Measurements from ENCODE around the gene ZNF697. TPM values are rescaled to one million over a fixed set of nuclear protein-coding genes. Genes with fewer than 3 reads are reported as not detected.

The ZNF697 gene
- total RNA-seq, 1 donor from 2014 or later: 13.0 TPM

GRCh38 chr1:119656410-119656955 lies 8.4 kb upstream of the ZNF697 start:
- H3K27ac Mint-ChIP-seq: peak overlapping the region; percentile 74
- intact Hi-C loops (cut with micrococcal nuclease): loop anchor here (1.0 kb wide), 2 partner anchors 8 to 20 kb away; partner anchors contain the start of gene ZNF697
- peaks cover 6% of the 10 kb centered on the region for H3K27me3 Mint-ChIP-seq (ENCODE audit: low read depth)

GRCh38 chr1:119655154-119655553 lies 7.1 kb upstream of the ZNF697 start:
- peaks cover 13% of the 10 kb centered on the region for H3K27me3 Mint-ChIP-seq (ENCODE audit: low read depth)
- H3K36me3 Mint-ChIP-seq (ENCODE audit: low read depth): no peaks in the 10 kb centered on the region
- H3K4me3 Mint-ChIP-seq (ENCODE audit: low read depth): no peak overlapping the region
- H3K27ac Mint-ChIP-seq: no peak overlapping the region
- no peak for DNase-seq (ENCODE audit: low spot score)
- intact Hi-C loops (cut with micrococcal nuclease): no loop called here
- H3K4me1 Mint-ChIP-seq (ENCODE audit: low read depth): peaks cover 53% of the 10 kb centered on the region
- no peaks in the 10 kb centered on the region for H3K9me3 Mint-ChIP-seq

More at GRCh38 chr1:119656410-119656955, 8.4 kb upstream of the ZNF697 start:
- H3K9me3 Mint-ChIP-seq: no peaks in the 10 kb centered on the region
- H3K4me1 Mint-ChIP-seq (ENCODE audit: low read depth): peaks cover 62% of the 10 kb centered on the region
- no peak overlapping the region for H3K4me3 Mint-ChIP-seq (ENCODE audit: low read depth)
- H3K36me3 Mint-ChIP-seq (ENCODE audit: low read depth): no peaks in the 10 kb centered on the region
- no peak for DNase-seq (ENCODE audit: low spot score)

GRCh38 chr1:119653839-119654170 lies 5.7 kb upstream of the ZNF697 start:
- peaks cover 19% of the 10 kb centered on the region for H3K27me3 Mint-ChIP-seq (ENCODE audit: low read depth)
- peaks cover 45% of the 10 kb centered on the region for H3K4me1 Mint-ChIP-seq (ENCODE audit: low read depth)
- DNase-seq (ENCODE audit: low spot score): no peak
- no peak overlapping the region for H3K27ac Mint-ChIP-seq
- no peaks in the 10 kb centered on the region for H3K9me3 Mint-ChIP-seq
- intact Hi-C loops (cut with micrococcal nuclease): no loop called here
- no peaks in the 10 kb centered on the region for H3K36me3 Mint-ChIP-seq (ENCODE audit: low read depth)
- no peak overlapping the region for H3K4me3 Mint-ChIP-seq (ENCODE audit: low read depth)

- peaks cover 21% of the 10 kb centered on the region for H3K27me3 Mint-ChIP-seq (ENCODE audit: low read depth)
- H3K36me3 Mint-ChIP-seq (ENCODE audit: low read depth): no peaks in the 10 kb centered on the region
- H3K27ac Mint-ChIP-seq: no peak overlapping the region
- no peak overlapping the region for H3K4me3 Mint-ChIP-seq (ENCODE audit: low read depth)
- no peak for DNase-seq (ENCODE audit: low spot score)
- H3K4me1 Mint-ChIP-seq (ENCODE audit: low read depth): peaks cover 41% of the 10 kb centered on the region
- intact Hi-C loops (cut with micrococcal nuclease): no loop called here
- no peaks in the 10 kb centered on the region for H3K9me3 Mint-ChIP-seq
Measured at GRCh38 chr1:119653135-119653838, 5.2 kb upstream of the ZNF697 start.

- no peaks in the 10 kb centered on the region for H3K9me3 Mint-ChIP-seq
- intact Hi-C loops (cut with micrococcal nuclease): no loop called here
Measured at GRCh38 chr1:119652587-119652986, 4.5 kb upstream of the ZNF697 start.

GRCh38 chr1:119651641-119652040 lies 3.6 kb upstream of the ZNF697 start:
- H3K4me3 Mint-ChIP-seq (ENCODE audit: low read depth): no peak overlapping the region
- peaks cover 2% of the 10 kb centered on the region for H3K36me3 Mint-ChIP-seq (ENCODE audit: low read depth)
- H3K9me3 Mint-ChIP-seq: no peaks in the 10 kb centered on the region
- no peak for DNase-seq (ENCODE audit: low spot score)
- intact Hi-C loops (cut with micrococcal nuclease): no loop called here
- peaks cover 21% of the 10 kb centered on the region for H3K27me3 Mint-ChIP-seq (ENCODE audit: low read depth)
- no peak overlapping the region for H3K27ac Mint-ChIP-seq
- H3K4me1 Mint-ChIP-seq (ENCODE audit: low read depth): peaks cover 39% of the 10 kb centered on the region

More at GRCh38 chr1:119652587-119652986, 4.5 kb upstream of the ZNF697 start:
- Mint-ChIP-seq H3K4me1 (ENCODE audit: low read depth) (peaks cover 40% of the 10 kb centered on the region), H3K4me3 (ENCODE audit: low read depth) (no peak overlapping the region), H3K27ac (no peak overlapping the region), H3K27me3 (ENCODE audit: low read depth) (peaks cover 21% of the 10 kb centered on the region), H3K36me3 (ENCODE audit: low read depth) (no peaks in the 10 kb centered on the region)
- DNase-seq (ENCODE audit: low spot score): no peak

- Mint-ChIP-seq H3K27ac (no peak overlapping the region), H3K36me3 (ENCODE audit: low read depth) (peaks cover 7% of the 10 kb centered on the region), H3K4me3 (ENCODE audit: low read depth) (no peak overlapping the region), H3K9me3 (no peaks in the 10 kb centered on the region), H3K27me3 (ENCODE audit: low read depth) (peaks cover 21% of the 10 kb centered on the region), H3K4me1 (ENCODE audit: low read depth) (peaks cover 40% of the 10 kb centered on the region)
- no peak for DNase-seq (ENCODE audit: low spot score)
- intact Hi-C loops (cut with micrococcal nuclease): no loop called here
Measured at GRCh38 chr1:119651133-119651532, 3.1 kb upstream of the ZNF697 start.

GRCh38 chr1:119648620-119649004 lies 546 bp upstream of the ZNF697 start:
- Mint-ChIP-seq H3K27me3 (ENCODE audit: low read depth) (peaks cover 23% of the 10 kb centered on the region), H3K27ac (no peak overlapping the region), H3K4me1 (ENCODE audit: low read depth) (peaks cover 53% of the 10 kb centered on the region), H3K36me3 (ENCODE audit: low read depth) (peaks cover 16% of the 10 kb centered on the region), H3K9me3 (no peaks in the 10 kb centered on the region), H3K4me3 (ENCODE audit: low read depth) (peak overlapping the region; percentile 92)
- intact Hi-C loops (cut with micrococcal nuclease): loop anchor here (1.0 to 5.0 kb wide), 3 partner anchors 8 to 64 kb away; partner anchors contain the start of gene PHGDH
- no peak for DNase-seq (ENCODE audit: low spot score)

GRCh38 chr1:119647228-119647733 lies 785 bp downstream of the ZNF697 start:
- Mint-ChIP-seq H3K27ac (peak overlapping the region; percentile 69), H3K27me3 (ENCODE audit: low read depth) (peaks cover 20% of the 10 kb centered on the region), H3K9me3 (peaks cover 6% of the 10 kb centered on the region), H3K4me3 (ENCODE audit: low read depth) (peak overlapping the region; percentile 92), H3K4me1 (ENCODE audit: low read depth) (peaks cover 59% of the 10 kb centered on the region), H3K36me3 (ENCODE audit: low read depth) (peaks cover 29% of the 10 kb centered on the region)
- intact Hi-C loops (cut with micrococcal nuclease): loop anchor here (5.0 kb wide), 1 partner anchor 65 kb away; the partner anchor contains the start of gene PHGDH
- no peak for DNase-seq (ENCODE audit: low spot score)

- Mint-ChIP-seq H3K9me3 (peaks cover 12% of the 10 kb centered on the region), H3K27me3 (ENCODE audit: low read depth) (peaks cover 17% of the 10 kb centered on the region), H3K4me3 (ENCODE audit: low read depth) (peak overlapping the region; percentile 92), H3K36me3 (ENCODE audit: low read depth) (peaks cover 35% of the 10 kb centered on the region), H3K27ac (peak overlapping the region; percentile 69), H3K4me1 (ENCODE audit: low read depth) (peaks cover 58% of the 10 kb centered on the region)
- DNase-seq (ENCODE audit: low spot score): no peak
- intact Hi-C loops (cut with micrococcal nuclease): loop anchor here (5.0 kb wide), 1 partner anchor 66 kb away; the partner anchor contains the start of gene PHGDH
Measured at GRCh38 chr1:119646521-119647227, 1.4 kb downstream of the ZNF697 start.

GRCh38 chr1:119639109-119639508 lies 9.0 kb downstream of the ZNF697 start:
- Mint-ChIP-seq H3K27ac (no peak overlapping the region), H3K9me3 (peaks cover 21% of the 10 kb centered on the region), H3K27me3 (ENCODE audit: low read depth) (peaks cover 2% of the 10 kb centered on the region), H3K4me1 (ENCODE audit: low read depth) (peaks cover 24% of the 10 kb centered on the region), H3K4me3 (ENCODE audit: low read depth) (no peak overlapping the region), H3K36me3 (ENCODE audit: low read depth) (peaks cover 38% of the 10 kb centered on the region)
- intact Hi-C loops (cut with micrococcal nuclease): no loop called here
- no peak for DNase-seq (ENCODE audit: low spot score)

GRCh38 chr1:119637710-119638109 lies 10.4 kb downstream of the ZNF697 start:
- intact Hi-C loops (cut with micrococcal nuclease): no loop called here
- Mint-ChIP-seq H3K4me1 (ENCODE audit: low read depth) (peaks cover 20% of the 10 kb centered on the region), H3K27me3 (ENCODE audit: low read depth) (peaks cover 5% of the 10 kb centered on the region), H3K4me3 (ENCODE audit: low read depth) (no peak overlapping the region), H3K9me3 (peaks cover 19% of the 10 kb centered on the region), H3K27ac (no peak overlapping the region), H3K36me3 (ENCODE audit: low read depth) (peaks cover 30% of the 10 kb centered on the region)
- DNase-seq (ENCODE audit: low spot score): no peak
